Rectal smooth muscle tissue (tissue), 1 donor: ENCODE data around the gene MAPT.
A peak's percentile ranks its signal among the peaks of the same experiment; 100 is the strongest.

Source experiments
- H3K27ac ChIP-seq: one replicate; pipeline ENCODE4 v1.7.0; 2013; ENCODE audit warnings: low read depth, low read length, inconsistent platforms
- H3K27me3 ChIP-seq: one replicate; pipeline ENCODE4 v1.7.0; 2013; ENCODE audit warnings: low read length; ENCODE audit not compliant: control insufficient read depth, insufficient read depth
- H3K36me3 ChIP-seq: one replicate; pipeline ENCODE4 v1.7.0; 2013; ENCODE audit warnings: low read length; ENCODE audit not compliant: control insufficient read depth, insufficient read depth
- H3K4me1 ChIP-seq: one replicate; pipeline ENCODE4 v1.7.0; 2013; ENCODE audit warnings: low read length; ENCODE audit not compliant: control insufficient read depth, insufficient read depth
- H3K4me3 ChIP-seq: one replicate; pipeline ENCODE4 v1.7.0; 2013; ENCODE audit warnings: low read length
- H3K9ac ChIP-seq: one replicate; pipeline ENCODE4 v1.7.0; 2013; ENCODE audit warnings: low read length

The MAPT gene

GRCh38 chr17:45966606-45967280 is 72.4 kb downstream of the MAPT start:
- Histone ChIP-seq H3K27ac (no peak overlapping the region), H3K27me3 (no peaks in the 10 kb centered on the region), H3K9ac (no peak overlapping the region), H3K4me1 (no peaks in the 10 kb centered on the region), H3K4me3 (no peak overlapping the region), H3K36me3 (no peaks in the 10 kb centered on the region)

- Histone ChIP-seq H3K27me3 (no peaks in the 10 kb centered on the region), H3K36me3 (no peaks in the 10 kb centered on the region), H3K27ac (no peak overlapping the region), H3K4me1 (no peaks in the 10 kb centered on the region), H3K4me3 (no peak overlapping the region), H3K9ac (no peak overlapping the region)
Measured at GRCh38 chr17:45967378-45967777, 73.0 kb downstream of the MAPT start.

GRCh38 chr17:45968732-45969131 is 74.4 kb downstream of the MAPT start:
- no peak overlapping the region for H3K9ac ChIP-seq
- H3K4me3 ChIP-seq, result no peak overlapping the region
- no peaks in the 10 kb centered on the region for H3K4me1 ChIP-seq
- no peaks in the 10 kb centered on the region for H3K27me3 ChIP-seq
- H3K27ac ChIP-seq, result no peak overlapping the region
- H3K36me3 ChIP-seq, result no peaks in the 10 kb centered on the region

- Histone ChIP-seq H3K9ac (no peak overlapping the region), H3K36me3 (no peaks in the 10 kb centered on the region), H3K27ac (no peak overlapping the region), H3K4me1 (no peaks in the 10 kb centered on the region), H3K4me3 (no peak overlapping the region), H3K27me3 (no peaks in the 10 kb centered on the region)
Measured at GRCh38 chr17:45969726-45970125, 75.4 kb downstream of the MAPT start.

- Histone ChIP-seq H3K9ac (no peak overlapping the region), H3K4me1 (no peaks in the 10 kb centered on the region), H3K4me3 (no peak overlapping the region), H3K27ac (no peak overlapping the region), H3K27me3 (no peaks in the 10 kb centered on the region), H3K36me3 (no peaks in the 10 kb centered on the region)
Measured at GRCh38 chr17:45970659-45971058, 76.3 kb downstream of the MAPT start.

GRCh38 chr17:45971698-45972141 is 77.4 kb downstream of the MAPT start:
- Histone ChIP-seq H3K9ac (no peak overlapping the region), H3K4me3 (no peak overlapping the region), H3K27ac (no peak overlapping the region), H3K27me3 (no peaks in the 10 kb centered on the region), H3K36me3 (no peaks in the 10 kb centered on the region), H3K4me1 (no peaks in the 10 kb centered on the region)

GRCh38 chr17:45972531-45972930 is 78.2 kb downstream of the MAPT start:
- Histone ChIP-seq H3K27ac (peak overlapping the region; percentile 34), H3K9ac (no peak overlapping the region), H3K27me3 (no peaks in the 10 kb centered on the region), H3K36me3 (no peaks in the 10 kb centered on the region), H3K4me1 (no peaks in the 10 kb centered on the region), H3K4me3 (no peak overlapping the region)

GRCh38 chr17:45973099-45973780 is 78.9 kb downstream of the MAPT start:
- Histone ChIP-seq H3K36me3 (no peaks in the 10 kb centered on the region), H3K4me1 (no peaks in the 10 kb centered on the region), H3K27me3 (no peaks in the 10 kb centered on the region), H3K9ac (no peak overlapping the region), H3K27ac (peak overlapping the region; percentile 34), H3K4me3 (no peak overlapping the region)

- Histone ChIP-seq H3K4me1 (no peaks in the 10 kb centered on the region), H3K27ac (no peak overlapping the region), H3K9ac (no peak overlapping the region)
Measured at GRCh38 chr17:45973946-45974859, 79.8 kb downstream of the MAPT start.

GRCh38 chr17:45974916-45975630 is 80.7 kb downstream of the MAPT start:
- no peak overlapping the region for H3K27ac ChIP-seq
- H3K9ac ChIP-seq, result no peak overlapping the region
- no peaks in the 10 kb centered on the region for H3K36me3 ChIP-seq
- H3K4me3 ChIP-seq, result no peak overlapping the region
- no peaks in the 10 kb centered on the region for H3K4me1 ChIP-seq
- no peaks in the 10 kb centered on the region for H3K27me3 ChIP-seq

More at GRCh38 chr17:45973946-45974859, 79.8 kb downstream of the MAPT start:
- Histone ChIP-seq H3K4me3 (no peak overlapping the region), H3K27me3 (no peaks in the 10 kb centered on the region), H3K36me3 (no peaks in the 10 kb centered on the region)

- H3K4me1 ChIP-seq, result no peaks in the 10 kb centered on the region
- H3K9ac ChIP-seq, result no peak overlapping the region
- H3K27me3 ChIP-seq, result no peaks in the 10 kb centered on the region
- H3K36me3 ChIP-seq, result no peaks in the 10 kb centered on the region
- no peak overlapping the region for H3K27ac ChIP-seq
- no peak overlapping the region for H3K4me3 ChIP-seq
Measured at GRCh38 chr17:45975640-45976295, 81.4 kb downstream of the MAPT start.
